Mesothelial cell of epicardium (in vitro differentiated cells): Measurements from ENCODE around the gene ZNF121. TPM values are rescaled to one million over a fixed set of nuclear protein-coding genes. Genes with fewer than 3 reads are reported as not detected.
A peak's percentile ranks its signal among the peaks of the same experiment; 100 is the strongest.

Source experiments
- DNase-seq, 2 experiments: peaks; one replicate each; pipeline ENCODE4 v3.0.0; 2021; ENCODE audit warnings: low spot score in 2 of 2; ENCODE audit not compliant: unreplicated experiment in 2 of 2
- H3K27ac Mint-ChIP-seq: 2 replicates; pipeline ENCODE4 v1.8.0; 2021; ENCODE audit warnings: mixed read lengths
- H3K27me3 Mint-ChIP-seq: 2 replicates; pipeline ENCODE4 v1.8.0; 2021; ENCODE audit warnings: low read depth, mixed read lengths
- H3K36me3 Mint-ChIP-seq: 2 replicates; pipeline ENCODE4 v1.8.0; 2021; ENCODE audit warnings: mixed read lengths
- H3K4me1 Mint-ChIP-seq: 2 replicates; pipeline ENCODE4 v1.8.0; 2021; ENCODE audit warnings: mixed read lengths
- H3K4me3 Mint-ChIP-seq: 2 replicates; pipeline ENCODE4 v1.8.0; 2021; ENCODE audit warnings: mild to moderate bottlenecking, moderate library complexity, mixed read lengths
- H3K9me3 Mint-ChIP-seq: 2 replicates; pipeline ENCODE4 v1.8.0; 2021; ENCODE audit warnings: mixed read lengths
- total RNA-seq: library from RNA; stranded (reverse); gene quantifications from 3 replicates; pipeline ENCODE4 v1.2.1, GENCODE V29; 2021
- TF ChIP-seq, protein P1 (sequence below): fragments of 200-600 bp; sonication (generic); IDR thresholded peaks from one replicate; pipeline ENCODE4 v1.5.0; 2021; ENCODE audit warnings: antibody characterized with exemption; ENCODE audit not compliant: unreplicated experiment

ZNF121 gene
- total RNA-seq, 1 donor from 2014 or later, result 67.4 TPM

DNA sequence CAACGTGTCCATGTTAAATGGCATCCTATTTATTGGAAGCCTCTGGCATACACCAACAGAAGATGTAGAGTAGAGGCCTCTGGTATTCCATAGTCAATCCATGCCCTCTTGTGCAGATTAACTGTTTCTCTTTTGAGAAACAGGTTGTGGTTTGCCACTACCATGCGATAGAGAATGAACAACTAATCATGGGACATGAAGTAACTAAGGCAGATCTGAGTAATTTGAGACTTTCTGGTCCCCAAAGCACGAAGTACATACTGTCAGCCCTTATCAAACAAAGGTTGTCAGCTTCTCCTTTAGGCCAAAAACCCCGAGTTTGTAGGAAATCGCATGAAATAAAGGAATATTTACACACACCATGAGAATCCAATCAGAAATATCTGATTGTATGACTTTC lies 3.6 kb downstream of the ZNF121 start:
- DNase-seq, result no peak
- TF ChIP-seq, protein P1, sequence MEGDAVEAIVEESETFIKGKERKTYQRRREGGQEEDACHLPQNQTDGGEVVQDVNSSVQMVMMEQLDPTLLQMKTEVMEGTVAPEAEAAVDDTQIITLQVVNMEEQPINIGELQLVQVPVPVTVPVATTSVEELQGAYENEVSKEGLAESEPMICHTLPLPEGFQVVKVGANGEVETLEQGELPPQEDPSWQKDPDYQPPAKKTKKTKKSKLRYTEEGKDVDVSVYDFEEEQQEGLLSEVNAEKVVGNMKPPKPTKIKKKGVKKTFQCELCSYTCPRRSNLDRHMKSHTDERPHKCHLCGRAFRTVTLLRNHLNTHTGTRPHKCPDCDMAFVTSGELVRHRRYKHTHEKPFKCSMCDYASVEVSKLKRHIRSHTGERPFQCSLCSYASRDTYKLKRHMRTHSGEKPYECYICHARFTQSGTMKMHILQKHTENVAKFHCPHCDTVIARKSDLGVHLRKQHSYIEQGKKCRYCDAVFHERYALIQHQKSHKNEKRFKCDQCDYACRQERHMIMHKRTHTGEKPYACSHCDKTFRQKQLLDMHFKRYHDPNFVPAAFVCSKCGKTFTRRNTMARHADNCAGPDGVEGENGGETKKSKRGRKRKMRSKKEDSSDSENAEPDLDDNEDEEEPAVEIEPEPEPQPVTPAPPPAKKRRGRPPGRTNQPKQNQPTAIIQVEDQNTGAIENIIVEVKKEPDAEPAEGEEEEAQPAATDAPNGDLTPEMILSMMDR, result no peak
- peaks cover 47% of the 10 kb centered on the region for H3K9me3 Mint-ChIP-seq
- peaks cover 4% of the 10 kb centered on the region for H3K4me1 Mint-ChIP-seq
- H3K4me3 Mint-ChIP-seq, result no peak overlapping the region
- no peaks in the 10 kb centered on the region for H3K27me3 Mint-ChIP-seq
- no peak overlapping the region for H3K27ac Mint-ChIP-seq
- peaks cover 58% of the 10 kb centered on the region for H3K36me3 Mint-ChIP-seq

GRCh38 chr19:9570255-9570654 lies 14.0 kb downstream of the ZNF121 start:
- H3K4me3 Mint-ChIP-seq, result no peak overlapping the region
- H3K36me3 Mint-ChIP-seq, result peaks cover 87% of the 10 kb centered on the region
- no peak for DNase-seq
- H3K4me1 Mint-ChIP-seq, result no peaks in the 10 kb centered on the region
- H3K9me3 Mint-ChIP-seq, result peaks cover 66% of the 10 kb centered on the region
- H3K27me3 Mint-ChIP-seq, result no peaks in the 10 kb centered on the region
- TF ChIP-seq, protein P1, result no peak
- no peak overlapping the region for H3K27ac Mint-ChIP-seq

DNA sequence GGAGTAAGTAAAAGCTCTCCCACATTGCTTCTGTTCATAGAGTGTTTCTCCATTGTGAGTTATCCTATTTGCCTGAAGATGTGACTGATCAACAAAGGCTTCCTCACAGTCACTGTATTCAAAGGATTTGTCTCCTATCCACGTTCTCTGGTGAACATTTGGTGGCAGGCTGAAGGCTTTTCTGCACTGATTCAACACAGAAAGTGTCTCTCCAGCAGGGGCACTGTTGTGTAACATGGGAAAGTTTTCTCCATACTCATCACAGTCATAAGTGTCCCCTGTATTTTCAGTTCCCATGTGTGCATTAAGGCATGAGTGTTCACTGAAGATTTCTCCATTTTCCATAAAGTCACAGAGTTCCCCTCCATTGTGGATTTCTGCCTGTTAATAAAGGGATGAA lies 17.6 kb downstream of the ZNF121 start:
- no peaks in the 10 kb centered on the region for H3K4me1 Mint-ChIP-seq
- no peak overlapping the region for H3K4me3 Mint-ChIP-seq
- TF ChIP-seq, protein P1, result peak; percentile 25
- H3K27me3 Mint-ChIP-seq, result no peaks in the 10 kb centered on the region
- DNase-seq, result no peak
- H3K27ac Mint-ChIP-seq, result no peak overlapping the region
- peaks cover 86% of the 10 kb centered on the region for H3K36me3 Mint-ChIP-seq
- peaks cover 66% of the 10 kb centered on the region for H3K9me3 Mint-ChIP-seq

GRCh38 chr19:9565900-9566705 lies 18.2 kb downstream of the ZNF121 start:
- peaks cover 86% of the 10 kb centered on the region for H3K36me3 Mint-ChIP-seq
- TF ChIP-seq, protein P1, result no peak
- H3K27ac Mint-ChIP-seq, result peak overlapping the region; percentile 14
- no peaks in the 10 kb centered on the region for H3K4me1 Mint-ChIP-seq
- peaks cover 64% of the 10 kb centered on the region for H3K9me3 Mint-ChIP-seq
- DNase-seq, result no peak
- no peak overlapping the region for H3K4me3 Mint-ChIP-seq
- H3K27me3 Mint-ChIP-seq, result no peaks in the 10 kb centered on the region

- no peak for DNase-seq
- TF ChIP-seq, protein P1, result no peak
- H3K9me3 Mint-ChIP-seq, result peaks cover 29% of the 10 kb centered on the region
- H3K4me1 Mint-ChIP-seq, result no peaks in the 10 kb centered on the region
- H3K27ac Mint-ChIP-seq, result no peak overlapping the region
- peaks cover 35% of the 10 kb centered on the region for H3K36me3 Mint-ChIP-seq
- H3K4me3 Mint-ChIP-seq, result no peak overlapping the region
- no peaks in the 10 kb centered on the region for H3K27me3 Mint-ChIP-seq
Observed at GRCh38 chr19:9552536-9553274, 31.6 kb downstream of the ZNF121 start.
